Measurements from ENCODE around the gene PNKD.

The PNKD gene

DNA sequence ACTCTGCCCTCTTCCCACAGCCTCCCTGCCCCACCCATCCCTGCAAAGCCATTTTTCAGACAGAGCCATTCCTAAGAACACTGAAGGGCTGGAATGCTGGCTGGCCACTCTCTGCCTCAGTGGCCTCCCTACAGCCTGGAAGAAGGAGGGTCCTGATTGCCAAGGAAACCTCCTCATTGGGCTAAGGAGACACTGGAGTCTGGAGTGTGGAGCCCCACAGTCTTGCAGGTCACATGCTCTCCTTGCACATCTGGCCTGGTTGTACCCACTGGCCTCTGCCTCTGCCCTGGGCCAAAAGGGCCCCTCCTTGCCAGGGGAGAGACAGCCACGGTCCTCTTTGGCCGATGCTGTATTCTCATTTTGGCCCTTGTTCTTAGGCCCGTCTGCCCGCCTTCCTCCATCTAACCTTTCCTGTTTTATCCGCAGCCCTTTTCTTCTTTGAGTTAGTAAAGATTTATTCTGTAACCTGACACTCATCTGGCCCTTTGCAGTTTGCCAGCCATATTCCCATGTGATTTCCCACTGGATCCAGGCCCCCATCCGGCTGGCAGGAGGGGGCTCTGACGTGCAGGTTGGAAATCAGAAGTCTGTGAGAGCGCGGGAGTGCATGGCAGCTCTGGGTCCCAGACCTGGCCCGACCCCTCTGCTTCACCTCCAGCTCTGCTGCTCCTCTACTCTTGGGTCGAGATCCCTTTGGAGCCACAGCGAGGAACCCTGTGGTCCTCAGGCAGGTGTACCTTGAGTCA lies 75.3 kb downstream of the PNKD start:
- DNase-seq: no peak

DNA sequence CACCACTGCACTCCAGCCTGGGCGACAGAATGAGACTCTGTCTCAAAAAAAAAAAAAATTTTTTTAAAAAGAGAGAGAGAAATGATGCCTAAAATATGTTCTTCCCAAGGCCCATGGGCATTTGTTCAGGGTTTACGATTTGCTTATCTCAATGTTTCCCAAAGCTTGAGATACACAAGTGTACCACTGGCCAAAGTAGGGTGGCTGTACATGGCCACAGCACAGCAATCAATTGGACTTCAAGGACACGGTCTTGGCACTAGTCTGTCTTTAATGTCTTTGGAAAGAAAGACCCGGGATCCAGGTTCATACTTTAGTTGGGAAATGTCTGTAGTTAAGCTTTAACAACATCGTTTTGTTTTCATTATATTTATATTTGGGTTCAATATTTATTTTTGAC lies 76.9 kb downstream of the PNKD start:
- no peak for DNase-seq

DNA sequence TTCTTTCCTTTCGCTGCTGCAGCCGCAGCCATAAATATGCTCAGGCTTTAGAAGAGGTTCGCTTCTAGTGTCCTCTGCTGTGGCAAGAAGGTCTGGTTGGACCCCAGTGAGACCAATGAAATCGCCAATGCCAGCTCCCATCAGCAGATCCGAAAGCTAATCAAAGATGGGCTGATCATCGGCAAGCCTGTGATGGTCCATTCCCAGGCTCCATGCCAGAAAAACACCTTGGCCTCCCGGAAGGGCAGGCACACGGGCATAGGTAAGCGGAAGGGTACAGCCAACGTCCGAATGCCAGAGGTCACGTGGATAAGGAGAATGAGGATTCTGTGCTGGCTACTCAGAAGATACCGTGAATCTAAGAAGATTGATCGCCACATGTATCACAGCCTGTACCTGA lies 83.7 kb downstream of the PNKD start:
- no peak for DNase-seq

DNA sequence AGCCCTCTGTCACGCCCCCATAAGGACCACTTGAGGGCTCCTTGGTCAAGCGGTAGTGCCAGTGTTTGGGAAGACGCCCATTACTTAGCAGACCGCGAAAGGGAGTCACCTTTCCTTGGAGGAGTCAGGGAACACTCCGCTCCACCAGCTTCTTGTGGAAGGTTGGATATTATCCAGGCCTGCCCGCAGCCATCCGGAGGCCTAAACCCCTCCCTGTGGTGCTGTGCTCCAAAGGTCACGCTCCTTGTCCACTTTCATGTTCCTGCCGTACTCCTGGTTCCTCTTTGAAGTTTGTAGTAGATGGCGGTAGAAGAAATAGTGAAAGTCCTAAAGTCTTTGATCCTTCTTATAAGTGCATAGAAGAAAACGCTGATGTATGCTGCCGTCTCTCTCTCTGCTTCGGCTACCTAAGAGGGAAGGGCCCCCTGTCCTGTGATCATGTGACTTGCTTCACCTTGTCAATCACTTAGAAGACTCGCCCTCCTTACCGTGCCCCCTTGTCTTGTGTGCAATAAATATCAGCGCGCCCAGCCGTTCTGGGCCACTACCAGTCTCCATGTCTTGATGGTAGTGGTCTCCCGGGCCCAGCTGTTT lies 84.6 kb downstream of the PNKD start:
- no peak for DNase-seq

DNA sequence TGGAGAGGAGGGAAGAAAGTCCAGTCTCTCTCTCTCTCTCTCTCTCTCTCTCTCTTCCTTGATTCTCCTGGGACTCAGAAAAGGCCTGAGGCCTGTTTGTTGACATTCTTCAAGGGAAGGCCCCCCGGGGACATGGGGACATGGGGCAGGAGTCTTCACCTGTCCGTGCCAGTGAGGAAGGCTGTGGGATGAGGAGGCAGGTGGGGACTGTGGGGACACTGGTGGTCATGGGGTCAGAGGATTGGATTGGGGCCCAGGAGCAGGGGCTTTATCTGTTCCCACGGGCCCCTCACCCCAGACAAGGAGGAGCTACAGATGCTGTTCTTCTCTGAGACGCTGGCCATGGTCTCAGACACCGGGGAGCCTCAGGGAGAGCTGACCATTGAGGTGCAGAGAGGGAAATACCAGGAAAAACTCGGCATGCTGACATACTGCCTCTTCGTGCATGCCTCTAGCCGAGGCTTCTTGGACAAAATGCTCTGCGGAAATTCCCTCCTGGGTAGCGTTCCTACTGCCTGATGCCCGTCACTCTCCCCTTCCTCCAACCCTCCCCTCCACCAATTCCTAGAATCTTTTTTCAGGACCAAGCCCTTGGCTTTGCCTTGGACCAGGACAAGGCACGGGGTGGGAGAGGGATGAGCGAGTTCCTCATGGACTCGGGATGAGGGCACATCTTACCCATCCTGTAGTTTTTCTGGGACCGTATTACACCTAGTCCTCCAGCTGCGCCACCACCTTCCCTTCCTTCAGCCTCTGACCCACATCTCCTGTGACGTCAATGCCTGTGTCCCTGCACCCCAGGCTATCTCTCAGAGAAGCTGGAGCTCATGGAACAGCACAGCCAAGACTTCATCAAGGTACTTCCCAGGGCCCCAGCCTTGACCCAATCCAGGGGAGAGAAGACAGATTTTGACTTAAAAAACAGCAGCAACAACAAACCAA lies 87.2 kb downstream of the PNKD start:
- DNase-seq: no peak

DNA sequence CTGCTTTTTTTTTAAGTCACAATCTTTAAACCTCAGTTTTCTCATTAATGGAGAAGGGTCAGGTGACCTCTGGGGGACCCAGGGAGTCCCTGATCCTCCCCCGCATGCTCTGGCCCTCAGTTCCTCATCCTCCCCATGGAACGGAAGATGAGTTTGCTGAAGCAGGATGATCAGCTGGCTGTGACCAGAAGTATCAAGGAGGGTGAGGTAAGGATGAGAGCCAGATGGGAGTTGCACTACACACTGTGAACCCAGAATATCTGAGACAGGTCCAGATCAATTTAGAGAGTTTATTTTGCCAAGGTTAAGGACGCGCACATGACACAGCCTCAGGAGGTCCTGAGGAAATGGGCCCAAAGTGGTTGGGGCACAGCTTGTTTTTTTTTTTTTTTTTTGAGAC lies 90.1 kb downstream of the PNKD start:
- DNase-seq: no peak

DNA sequence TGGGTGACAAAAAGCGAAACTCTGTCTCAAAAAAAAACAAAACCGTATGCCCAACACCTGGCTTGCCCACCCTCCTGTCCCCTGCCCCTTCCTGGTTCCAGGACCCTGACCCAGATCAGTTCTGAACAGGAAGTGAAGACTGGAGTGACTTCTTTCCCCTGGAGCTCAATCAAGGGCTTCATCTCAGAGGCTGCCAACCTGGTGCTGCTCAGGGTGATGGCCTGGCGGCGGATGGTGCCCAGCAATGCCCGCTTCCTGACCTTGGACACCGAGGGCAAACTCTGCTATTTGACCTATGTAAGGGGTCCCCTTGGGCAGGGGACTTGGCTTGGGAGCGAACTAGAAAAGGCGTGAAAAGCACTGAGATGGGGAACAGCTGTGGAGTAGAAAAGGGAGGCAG lies 92.3 kb downstream of the PNKD start:
- DNase-seq: no peak

DNA sequence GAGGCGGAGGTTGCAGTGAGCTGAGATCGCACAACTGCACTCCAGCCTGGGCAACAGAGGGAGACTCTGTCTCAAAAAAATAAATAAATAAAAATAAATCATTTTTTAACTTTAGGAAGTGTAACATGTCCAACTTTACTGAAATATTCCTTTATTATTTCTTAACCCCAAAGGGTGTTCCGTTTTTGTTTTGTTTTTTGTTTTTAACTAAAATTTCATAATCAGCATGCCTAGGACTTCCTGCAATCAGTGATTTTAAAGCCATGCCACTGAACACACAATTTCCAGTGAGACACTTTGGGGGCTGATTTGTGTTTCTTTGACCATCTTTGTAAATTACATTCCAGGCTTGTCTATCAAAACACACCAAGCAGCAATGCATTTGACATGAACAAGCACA lies 93.4 kb downstream of the PNKD start:
- no peak for DNase-seq

DNA sequence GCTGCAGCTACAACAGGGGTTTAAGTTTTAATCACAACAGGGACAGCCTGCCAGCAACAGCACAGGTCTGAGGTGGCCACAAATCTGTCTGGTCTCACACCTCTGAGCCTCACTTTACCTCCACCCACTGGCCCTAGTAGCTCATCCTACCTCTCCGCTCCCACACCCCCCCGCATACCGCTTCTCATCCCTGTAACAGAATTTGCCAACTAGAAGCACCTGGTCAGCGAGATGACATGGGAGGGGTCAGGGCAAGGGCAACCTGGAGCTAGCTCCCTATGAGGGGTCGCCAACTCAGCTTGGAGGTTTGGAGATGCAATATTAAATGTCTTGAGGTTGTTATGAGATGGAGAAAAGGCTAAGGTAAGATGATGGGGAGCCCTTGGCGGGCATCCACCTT lies 93.9 kb downstream of the PNKD start:
- no peak for DNase-seq

DNA sequence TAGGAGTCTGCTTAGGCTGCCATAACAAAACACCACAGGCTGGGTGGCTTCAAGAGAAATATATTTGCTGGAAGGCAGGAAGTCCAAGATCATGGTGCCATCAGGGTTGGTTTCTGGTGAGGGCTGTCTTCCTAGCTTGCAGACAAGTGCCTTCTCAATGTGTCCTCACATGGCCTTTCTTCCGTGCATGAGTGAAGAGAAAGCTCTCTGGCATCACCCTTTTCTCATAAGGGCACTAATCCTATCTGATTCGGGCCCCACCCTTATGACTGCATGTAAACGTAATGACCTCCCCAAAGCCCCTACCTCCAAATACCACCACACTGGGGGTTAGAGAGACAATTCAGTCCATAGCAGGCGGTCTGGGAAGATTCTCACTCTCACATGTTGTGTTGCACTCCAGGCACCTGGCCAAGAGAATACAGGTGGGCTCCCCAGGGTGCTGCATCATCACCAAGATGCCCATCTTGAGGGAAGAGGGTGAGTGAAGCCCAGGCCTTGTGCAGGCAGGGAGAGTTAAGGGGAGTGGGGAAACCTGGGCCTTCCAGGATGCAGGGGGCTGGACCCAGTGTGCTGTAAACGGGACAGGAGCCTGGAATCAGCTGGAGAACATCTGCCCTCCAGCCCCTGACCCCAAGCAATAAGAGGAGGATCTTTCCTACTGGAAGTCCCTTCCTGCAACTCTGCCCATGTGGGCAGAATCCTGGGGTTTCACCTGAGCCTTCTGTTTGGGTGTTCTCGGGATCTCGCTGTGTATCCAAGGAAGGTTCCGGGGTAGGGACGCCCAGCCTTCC lies 96.5 kb downstream of the PNKD start:
- no peak for DNase-seq

DNA sequence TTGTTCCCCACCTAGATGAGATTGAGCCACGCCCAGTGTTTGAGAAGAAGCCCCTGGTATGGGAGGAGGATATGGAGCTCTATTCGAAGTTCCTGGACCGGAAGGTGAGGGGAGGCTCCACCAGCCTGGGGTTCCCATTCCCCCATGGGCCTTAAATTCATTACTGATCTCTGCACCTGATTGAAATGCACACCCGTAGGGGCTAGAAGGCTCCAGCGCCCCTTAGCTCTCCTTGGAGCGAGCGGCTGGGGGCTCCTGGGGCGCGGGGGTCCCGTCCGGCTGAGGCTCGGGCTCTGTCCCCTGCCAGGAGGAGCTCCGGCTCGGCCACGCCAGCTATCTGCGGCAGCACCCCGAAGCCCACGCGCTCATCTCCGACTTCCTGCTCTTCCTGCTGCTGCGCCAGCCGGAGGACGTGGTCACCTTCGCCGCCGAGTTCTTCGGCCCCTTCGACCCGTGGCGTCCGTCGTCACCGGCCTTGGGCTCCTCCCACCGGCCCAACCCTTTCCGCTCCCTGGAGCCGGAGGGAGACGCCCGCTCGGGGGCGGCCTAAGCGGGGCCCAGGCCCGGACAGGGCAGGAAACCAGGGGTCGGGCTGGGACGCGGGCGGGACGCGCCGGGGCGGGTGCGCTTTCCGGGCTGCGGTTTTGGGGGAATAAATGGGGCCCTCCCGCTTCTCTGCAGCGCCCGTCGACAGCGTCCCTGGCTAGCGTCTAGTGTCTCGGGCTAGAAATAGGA lies 97.3 kb downstream of the PNKD start:
- peak in 3 of 4 experiments; percentile 17 to 45 (median 38) for DNase-seq

DNA sequence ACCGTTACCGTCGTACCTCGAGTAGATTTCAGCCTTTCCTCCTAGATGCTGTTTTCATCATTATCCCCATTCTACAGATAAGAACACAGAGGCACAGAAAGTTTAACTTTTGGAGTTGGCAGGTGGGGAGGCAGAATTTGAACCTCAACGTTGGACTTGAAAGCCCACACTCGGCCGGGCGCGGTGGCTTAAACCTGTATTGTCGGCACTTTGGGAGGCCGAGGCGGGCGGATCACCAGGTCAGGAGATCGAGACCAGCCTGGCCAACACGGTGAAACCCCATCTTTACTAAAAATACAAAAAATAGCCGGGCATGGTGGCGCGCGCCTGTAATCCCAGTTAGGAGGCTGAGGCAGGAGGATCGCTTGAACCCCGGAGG lies 97.8 kb downstream of the PNKD start:
- DNase-seq: no peak

DNA sequence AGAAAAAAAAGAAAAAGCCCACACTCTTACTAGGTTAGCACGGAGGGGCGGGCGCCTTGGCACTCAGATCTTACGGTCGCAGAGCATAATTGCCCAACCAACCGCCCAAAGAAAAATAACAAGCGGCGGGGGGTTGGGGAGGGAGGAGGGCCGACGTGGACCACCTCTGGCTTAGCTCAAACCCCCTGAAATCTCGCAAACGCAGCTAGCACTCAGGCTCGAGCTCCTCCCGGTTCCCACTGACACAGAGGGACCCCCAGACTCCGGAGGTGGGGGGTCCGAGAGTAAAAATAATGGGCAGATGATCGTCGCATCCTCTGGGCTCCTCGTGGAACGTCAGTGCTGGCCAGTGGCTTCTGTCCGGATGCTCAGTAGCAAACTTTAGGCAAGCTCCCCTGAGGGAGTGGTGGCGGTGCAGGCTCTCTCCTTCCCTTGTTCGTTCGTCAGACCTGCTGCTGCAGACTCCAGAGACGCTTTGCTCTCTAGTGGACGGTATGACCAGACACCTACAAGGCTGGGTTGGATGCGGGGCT lies 98.4 kb downstream of the PNKD start:
- DNase-seq: no peak

DNA sequence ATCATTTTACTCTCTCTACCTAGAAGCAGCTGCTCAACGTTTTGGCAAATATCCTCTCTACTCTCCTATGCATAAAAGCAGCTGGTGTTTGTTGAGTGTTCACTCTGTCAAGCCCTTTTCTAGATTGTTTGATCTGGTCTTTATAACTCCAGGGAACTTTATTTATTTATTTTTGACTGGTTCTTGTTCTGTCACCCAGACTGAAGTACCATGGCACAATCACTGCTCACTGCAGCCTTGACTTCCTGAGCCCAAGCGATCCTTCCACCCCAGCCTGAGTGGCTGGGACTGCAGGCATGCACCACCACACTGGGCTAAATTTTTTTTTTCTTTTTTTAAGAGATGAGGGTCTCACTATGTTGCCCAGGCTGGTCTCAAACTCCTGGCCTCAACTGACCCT lies 99.0 kb downstream of the PNKD start:
- DNase-seq: no peak

DNA sequence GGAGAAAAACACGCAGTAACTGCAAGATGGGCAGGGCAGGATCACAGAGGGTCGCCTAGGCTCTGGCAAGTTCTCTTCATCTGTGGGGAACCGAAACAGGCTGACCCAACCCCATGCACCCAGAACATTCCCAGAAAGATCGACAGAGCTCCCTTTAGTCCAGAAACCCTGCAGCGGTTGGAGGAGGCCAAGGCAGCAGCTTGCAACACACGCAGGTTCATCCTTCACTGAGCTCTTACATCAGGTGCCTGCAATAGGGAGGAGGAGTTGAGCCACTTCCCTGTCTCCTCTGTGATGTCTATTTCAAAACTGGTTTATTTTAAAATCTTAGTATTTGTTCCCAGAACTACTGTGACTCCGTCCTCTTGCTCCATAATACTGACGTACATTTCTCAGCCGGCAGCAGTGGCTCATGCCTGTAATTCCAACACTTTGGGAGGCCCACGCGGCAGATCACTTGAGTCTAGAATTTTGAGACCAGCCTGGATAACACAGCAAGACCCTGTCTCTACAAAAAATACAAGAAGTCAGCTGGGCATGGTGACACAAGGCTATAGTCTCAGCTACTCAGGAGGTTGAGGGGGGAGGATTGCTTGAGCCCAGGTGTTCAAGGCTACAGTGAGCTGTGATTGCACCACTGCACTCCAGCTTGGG lies 100.2 kb downstream of the PNKD start:
- DNase-seq: no peak

DNA sequence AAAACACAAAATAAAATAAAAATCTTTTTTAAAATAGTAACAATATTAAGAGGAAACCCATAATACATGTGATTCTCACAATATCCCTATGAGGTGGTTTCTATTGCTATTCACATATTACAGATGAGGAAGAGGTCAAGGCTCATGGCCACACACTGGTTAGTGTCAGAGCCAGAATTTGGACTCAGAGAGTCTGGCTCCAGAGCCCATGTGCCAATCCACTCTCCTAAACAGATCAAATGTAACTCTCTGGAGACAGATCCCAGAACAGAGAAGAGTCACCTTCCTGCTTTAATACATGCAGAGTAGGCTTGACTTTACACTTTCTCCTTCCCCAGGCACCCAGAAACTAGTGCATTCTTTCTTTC lies 101.6 kb downstream of the PNKD start:
- no peak for DNase-seq

DNA sequence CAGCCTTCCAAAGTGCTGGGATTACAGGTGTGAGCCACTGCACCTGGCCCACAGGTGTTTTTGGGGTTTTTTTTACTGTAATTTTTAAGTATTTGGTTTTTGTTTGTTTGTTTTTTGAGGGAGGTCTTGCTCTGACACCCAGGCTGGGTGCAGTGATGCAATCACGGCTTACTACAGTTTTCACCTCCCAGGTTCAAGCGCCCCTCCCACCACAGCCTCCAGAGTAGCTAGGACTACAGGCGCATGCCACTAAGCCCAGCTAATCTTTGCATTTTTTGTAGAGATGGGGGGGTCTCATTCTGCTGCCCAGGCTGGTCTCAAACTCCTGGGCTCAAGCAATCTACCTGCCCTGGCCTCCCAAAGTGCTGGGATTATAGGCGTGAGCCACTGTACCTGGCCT lies 104.5 kb downstream of the PNKD start:
- no peak for DNase-seq

DNA sequence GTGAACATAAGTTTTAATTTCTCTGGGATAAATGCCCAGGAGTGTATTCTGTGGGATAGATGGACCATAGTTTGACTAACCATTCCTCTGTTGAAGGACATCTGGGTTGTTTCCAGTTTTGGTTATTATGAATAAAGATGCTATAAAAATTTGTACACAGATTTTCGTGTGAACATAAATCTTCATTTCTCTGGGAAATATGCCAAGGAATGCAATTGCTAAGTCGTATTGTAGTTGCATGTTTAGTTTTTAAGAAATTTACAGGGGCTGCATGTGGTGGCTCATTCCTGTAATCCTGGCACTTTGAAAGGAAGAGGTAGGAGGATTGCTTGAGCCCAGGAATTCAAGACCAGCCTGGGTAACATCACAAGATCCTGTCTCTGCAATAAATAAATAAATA lies 104.9 kb downstream of the PNKD start:
- DNase-seq: no peak

DNA sequence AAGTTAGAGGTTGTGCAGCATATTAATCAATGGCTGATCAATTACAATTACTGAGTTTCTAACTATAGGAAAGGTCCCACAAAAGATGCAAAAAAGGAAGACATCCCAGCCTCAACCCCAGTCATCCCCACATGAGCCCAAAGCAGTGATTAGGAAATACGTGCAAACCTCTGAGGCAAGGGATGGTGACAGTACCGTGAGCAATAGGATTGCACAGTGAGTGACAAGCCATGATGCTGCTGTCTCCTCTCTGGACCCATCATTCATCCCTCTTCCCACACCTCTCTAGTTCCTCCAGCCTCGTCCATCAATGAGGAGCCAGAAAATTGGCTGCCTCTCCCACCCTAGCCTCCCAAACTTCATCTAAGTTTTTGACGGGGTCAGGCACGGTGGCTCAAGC lies 107.7 kb downstream of the PNKD start:
- no peak for DNase-seq

DNA sequence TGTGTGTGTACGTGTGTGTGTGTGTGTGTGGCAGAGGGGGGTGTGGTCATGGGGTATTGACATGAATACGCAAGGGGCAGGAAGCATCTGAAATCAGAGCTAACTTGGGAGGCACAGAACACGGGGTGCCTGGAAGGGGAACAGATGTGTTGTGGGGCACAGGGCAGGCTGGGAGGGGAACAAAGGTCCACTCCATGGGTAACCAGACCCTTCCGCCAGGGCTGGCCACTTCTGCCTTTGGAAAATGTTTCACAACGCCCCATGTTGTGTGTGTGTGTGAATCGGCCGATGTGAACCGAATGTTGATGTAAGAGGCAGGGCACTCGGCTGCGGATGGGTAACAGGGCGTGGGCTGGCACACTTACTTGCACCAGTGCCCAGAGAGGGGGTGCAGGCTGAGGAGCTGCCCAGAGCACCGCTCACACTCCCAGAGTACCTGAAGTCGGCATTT lies 111.6 kb downstream of the PNKD start, which contains the start of gene SLC11A1:
Gene SLC11A1, plus strand, starts transcription at position 358 of the 451 bp plus-strand sequence. CDS start 96 bp downstream, outside the sequence.
- DNase-seq: no peak

DNA sequence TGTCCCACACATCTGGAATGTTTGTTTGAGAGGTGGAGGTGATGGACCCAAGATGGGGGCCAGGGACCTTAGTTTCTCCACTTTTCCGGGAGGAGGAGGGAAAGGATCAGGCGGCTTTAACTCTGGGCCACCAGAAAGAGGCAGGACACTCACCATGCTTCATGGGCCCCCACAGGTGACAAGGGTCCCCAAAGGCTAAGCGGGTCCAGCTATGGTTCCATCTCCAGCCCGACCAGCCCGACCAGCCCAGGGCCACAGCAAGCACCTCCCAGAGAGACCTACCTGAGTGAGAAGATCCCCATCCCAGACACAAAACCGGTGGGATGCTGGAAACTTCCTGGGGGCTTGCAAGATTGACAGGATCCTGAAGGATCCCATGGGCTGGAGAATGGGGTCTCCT lies 112.5 kb downstream of the PNKD start:
- no peak for DNase-seq

Data from activated naive CD4-positive, alpha-beta T cell (primary cell).